Right lobe of liver (tissue), 4 donors: ENCODE measurements around the gene GAS6.

Source experiments
- POLR2A ChIP-seq: fragments of 450-650 bp; IDR thresholded peaks from one replicate; pipeline ENCODE4 v1.6.1; 2017; ENCODE audit warnings: antibody characterized with exemption, mild to moderate bottlenecking
- TF ChIP-seq, protein P1 (sequence below), 4 donors: fragments of 200-600 bp in 3 of 4; fragments of 450-650 bp in 1 of 4; IDR thresholded peaks; one replicate each; pipeline versions ENCODE4 v1.5.1 to v1.8.0; 2016 to 2022; ENCODE audit warnings: antibody characterized with exemption in 4 of 4, mild to moderate bottlenecking in 2 of 4
- donor health status: DM: no; HTN: no; CAD: no.
- donor health status: DM: no; HTN: no; CAD: no.
- donor health status: DM: no; HTN: yes; CAD: no.

DNA sequence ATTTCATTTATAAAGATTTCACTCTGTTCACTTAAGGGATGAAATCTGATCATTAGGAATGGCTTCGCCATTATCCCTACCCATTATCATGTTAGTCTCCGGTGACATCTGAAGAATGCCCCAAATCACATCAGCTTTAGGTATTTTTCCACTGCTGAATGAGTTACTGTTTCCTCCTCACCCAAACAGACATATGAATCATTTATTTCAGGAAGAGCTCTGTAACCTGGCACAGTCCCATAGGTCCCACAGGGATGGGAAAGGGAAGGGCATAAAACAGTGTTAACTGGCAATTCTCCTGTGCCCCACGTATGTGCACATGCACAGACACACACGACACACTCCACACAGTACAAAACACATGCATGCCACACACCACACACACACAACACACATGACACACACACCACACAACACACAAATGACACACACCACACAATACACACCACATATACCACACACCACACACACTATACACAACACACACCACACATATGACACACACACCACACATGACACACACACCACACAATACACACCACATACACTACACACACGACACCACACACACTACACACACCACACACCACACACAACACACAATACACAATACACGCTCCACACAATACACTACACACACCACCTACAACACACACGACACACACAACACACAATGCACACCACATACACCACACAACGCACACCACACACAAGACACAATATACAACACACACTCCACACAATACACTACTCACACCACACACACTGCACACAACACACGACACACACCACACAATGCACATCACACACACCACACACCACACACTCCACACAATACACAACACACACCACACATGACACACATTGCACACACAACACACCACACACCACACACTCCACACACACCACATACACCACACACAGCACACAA lies 89.4 kb downstream of the GAS6 start:
- TF ChIP-seq, protein P1, sequence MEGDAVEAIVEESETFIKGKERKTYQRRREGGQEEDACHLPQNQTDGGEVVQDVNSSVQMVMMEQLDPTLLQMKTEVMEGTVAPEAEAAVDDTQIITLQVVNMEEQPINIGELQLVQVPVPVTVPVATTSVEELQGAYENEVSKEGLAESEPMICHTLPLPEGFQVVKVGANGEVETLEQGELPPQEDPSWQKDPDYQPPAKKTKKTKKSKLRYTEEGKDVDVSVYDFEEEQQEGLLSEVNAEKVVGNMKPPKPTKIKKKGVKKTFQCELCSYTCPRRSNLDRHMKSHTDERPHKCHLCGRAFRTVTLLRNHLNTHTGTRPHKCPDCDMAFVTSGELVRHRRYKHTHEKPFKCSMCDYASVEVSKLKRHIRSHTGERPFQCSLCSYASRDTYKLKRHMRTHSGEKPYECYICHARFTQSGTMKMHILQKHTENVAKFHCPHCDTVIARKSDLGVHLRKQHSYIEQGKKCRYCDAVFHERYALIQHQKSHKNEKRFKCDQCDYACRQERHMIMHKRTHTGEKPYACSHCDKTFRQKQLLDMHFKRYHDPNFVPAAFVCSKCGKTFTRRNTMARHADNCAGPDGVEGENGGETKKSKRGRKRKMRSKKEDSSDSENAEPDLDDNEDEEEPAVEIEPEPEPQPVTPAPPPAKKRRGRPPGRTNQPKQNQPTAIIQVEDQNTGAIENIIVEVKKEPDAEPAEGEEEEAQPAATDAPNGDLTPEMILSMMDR (IDR thresholded peaks at IDR 0.05): no peak
- no peak for TF ChIP-seq POLR2A
